Activated gamma-delta T cell (primary cell): Measurements from ENCODE around the gene TCF19.
A peak's percentile ranks its signal among the peaks of the same experiment; 100 is the strongest.

ENCODE experiments used
- DNase-seq: peaks from one replicate; lab custom pipeline; 2025; lab: John Stamatoyannopoulos, UW
- total RNA-seq, 2 donors: gene quantifications; one replicate each; lab custom pipeline; 2026; lab: John Stamatoyannopoulos, UW

TCF19 gene
- 28.7 to 30.3 reads per million in 2 donors for total RNA-seq

- DNase-seq, result peak; percentile 96
Observed at GRCh38 chr6:31158140-31158862, at the start of gene TCF19. TSS of gene TCF19 (plus strand) at chr6:31158589. CDS start at chr6:31159470, 881 bp downstream.

GRCh38 chr6:31110825-31111582, 47.4 kb upstream of the TCF19 start:
- no peak for DNase-seq

GRCh38 chr6:31111712-31112111, 46.7 kb upstream of the TCF19 start:
- no peak for DNase-seq

- no peak for DNase-seq
Observed at GRCh38 chr6:31112478-31112877, 45.9 kb upstream of the TCF19 start, which contains the start of gene C6orf15. TSS of gene C6orf15 (minus strand) at chr6:31112575. CDS start at chr6:31112555, 20 bp downstream.

GRCh38 chr6:31113861-31114540, 44.4 kb upstream of the TCF19 start:
- DNase-seq, result no peak

GRCh38 chr6:31114541-31114878, 43.9 kb upstream of the TCF19 start, which contains the start of gene PSORS1C1:
TSS of gene PSORS1C1 (plus strand) at chr6:31114800. CDS start at chr6:31129633, 14,833 bp downstream.
- no peak for DNase-seq

GRCh38 chr6:31114970-31115849, 43.2 kb upstream of the TCF19 start:
- DNase-seq, result no peak

- DNase-seq, result no peak
Observed at GRCh38 chr6:31115941-31116560, 42.3 kb upstream of the TCF19 start.

- DNase-seq, result no peak
Observed at GRCh38 chr6:31116661-31117385, 41.6 kb upstream of the TCF19 start.

- no peak for DNase-seq
Observed at GRCh38 chr6:31118178-31118577, 40.2 kb upstream of the TCF19 start.

GRCh38 chr6:31120151-31120915, 38.1 kb upstream of the TCF19 start, which contains the start of gene CDSN:
TSS of gene CDSN (minus strand) at chr6:31120446. CDS start at chr6:31120419, 27 bp downstream.
- DNase-seq, result no peak

GRCh38 chr6:31121131-31121790, 37.1 kb upstream of the TCF19 start:
- no peak for DNase-seq

GRCh38 chr6:31122791-31123706, 35.3 kb upstream of the TCF19 start:
- DNase-seq, result no peak

- no peak for DNase-seq
Observed at GRCh38 chr6:31125162-31125561, 33.2 kb upstream of the TCF19 start.

- DNase-seq, result no peak
Observed at GRCh38 chr6:31125586-31126363, 32.6 kb upstream of the TCF19 start.

- no peak for DNase-seq
Observed at GRCh38 chr6:31126396-31127175, 31.8 kb upstream of the TCF19 start.
